Renal pelvis (tissue), 12 donors: Measurements from ENCODE around the gene NPIPA1. TPM values are rescaled to one million over a fixed set of nuclear protein-coding genes. Genes with fewer than 3 reads are reported as not detected.
"Not testable (repeated sequence)": the region's sequence is repeated elsewhere in the genome, so short reads cannot be mapped to it uniquely, and the experiment has no call there.

Experiments used
- DNase-seq: peaks from one replicate; pipeline ENCODE4 v3.0.0-alpha.2; 2013
- long read RNA-seq, 16 experiments: transcript quantifications; one replicate each; lab custom pipeline, GENCODE V29; 2026
- polyA plus RNA-seq, 3 donors: library from polyadenylated mRNA; unstranded; fragments of 120-200 nt; gene quantifications; one replicate each; pipeline ENCODE4 v1.2.1, GENCODE V29; 2013; ENCODE audit not compliant: insufficient read length in 3 of 3

NPIPA1 gene
- 100 to 1,000 TPM; 121 to 163 (median 156) TPM for polyA plus RNA-seq
- long read RNA-seq, donor 1, result 0 reads
- long read RNA-seq, donor 2, result 0 reads
- long read RNA-seq, donor 3, result 0 reads
- long read RNA-seq, donor 4, result 0 reads
- long read RNA-seq, donor 5, result 0 reads
- long read RNA-seq, donor 6, result 0 reads
- long read RNA-seq, donor 7, result 0 reads
- long read RNA-seq, donor 8, result 0 reads
- long read RNA-seq, donor 9, partial matches to known transcripts, result 5 of 5 reads
- long read RNA-seq, donor 9, other reads (novel, unspliced or antisense), result 0 of 5 reads
- long read RNA-seq, donor 10, partial matches to known transcripts, result 6 of 6 reads
- long read RNA-seq, donor 10, other reads (novel, unspliced or antisense), result 0 of 6 reads
- long read RNA-seq, donor 11, result 0 reads
- long read RNA-seq, donor 12, partial matches to known transcripts, result 0 of 1 reads
- long read RNA-seq, donor 12, other reads (novel, unspliced or antisense), result 0 of 1 reads
- long read RNA-seq, donor 13, partial matches to known transcripts, result 11 of 11 reads
- long read RNA-seq, donor 13, other reads (novel, unspliced or antisense), result 0 of 11 reads
- long read RNA-seq, donor 14, result 0 reads
- long read RNA-seq, donor 15, result 0 reads
- long read RNA-seq, donor 16, result 0 reads

GRCh38 chr16:14937143-14937542, at the start of gene NPIPA1:
Gene NPIPA1 (plus strand): TSS chr16:14937443. CDS start chr16:14937443, 0 bp downstream.
- DNase-seq, result not testable (repeated sequence)

GRCh38 chr16:14892111-14892510, 45.1 kb upstream of the NPIPA1 start:
- not testable (repeated sequence) for DNase-seq

GRCh38 chr16:14895382-14895781, 41.9 kb upstream of the NPIPA1 start:
- DNase-seq, result not testable (repeated sequence)

DNA sequence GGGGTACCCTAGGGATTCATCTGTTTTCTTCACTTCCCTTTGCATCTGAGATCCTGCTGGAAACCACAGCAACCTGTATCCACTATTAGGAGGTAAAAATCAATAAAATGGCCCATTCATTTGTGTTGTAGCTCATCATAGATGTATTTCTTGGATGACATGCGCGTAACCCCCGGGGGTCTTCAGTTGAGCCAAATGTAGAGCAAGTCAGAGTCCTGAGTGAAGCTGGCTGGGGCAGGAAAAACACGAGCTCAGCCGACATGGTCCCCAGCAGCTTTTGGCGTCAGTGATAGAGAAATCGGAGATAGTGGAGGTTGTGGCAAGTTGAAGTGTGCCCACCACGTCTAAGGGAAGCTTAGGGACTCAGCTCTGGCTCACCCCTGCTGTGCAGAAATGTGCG, 41.2 kb upstream of the NPIPA1 start:
- not testable (repeated sequence) for DNase-seq

DNA sequence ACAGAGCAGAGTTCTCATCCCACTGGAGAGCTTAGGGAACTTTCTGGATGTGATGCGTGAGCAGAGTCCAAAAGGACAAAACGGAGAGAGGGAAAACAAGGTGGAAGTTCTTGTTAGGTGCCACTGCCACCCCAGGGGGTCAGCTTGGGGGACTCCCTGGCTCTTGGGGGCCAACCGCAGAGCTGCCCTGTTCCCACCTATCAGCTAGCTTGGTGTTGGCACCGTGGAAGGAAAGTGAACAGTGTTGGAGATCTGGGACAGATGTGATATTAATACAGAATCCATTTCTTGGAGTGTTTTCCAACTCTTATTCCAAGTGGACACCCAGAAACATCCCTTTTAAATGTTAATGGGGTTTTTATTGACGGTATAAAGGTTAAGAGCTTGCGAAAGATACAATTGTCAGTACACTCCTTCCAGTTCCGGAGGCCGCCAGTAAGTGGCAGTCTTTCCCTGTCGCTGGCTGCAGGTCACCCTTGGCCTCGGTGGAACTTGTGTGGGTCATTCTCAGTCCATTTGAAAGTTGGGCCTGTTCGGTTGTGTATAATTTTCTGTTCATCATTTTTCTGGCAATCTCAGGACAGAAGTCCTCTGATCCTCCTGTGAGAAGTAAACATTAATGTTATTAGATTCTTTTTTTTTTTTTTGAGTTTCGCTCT, 40.1 kb upstream of the NPIPA1 start:
- not testable (repeated sequence) for DNase-seq

- DNase-seq, result not testable (repeated sequence)
Measured at GRCh38 chr16:14898162-14898561, 39.1 kb upstream of the NPIPA1 start.

GRCh38 chr16:14903191-14903957, 33.9 kb upstream of the NPIPA1 start:
- DNase-seq, result not testable (repeated sequence)

- DNase-seq, result not testable (repeated sequence)
Measured at GRCh38 chr16:14909744-14910143, 27.5 kb upstream of the NPIPA1 start.

DNA sequence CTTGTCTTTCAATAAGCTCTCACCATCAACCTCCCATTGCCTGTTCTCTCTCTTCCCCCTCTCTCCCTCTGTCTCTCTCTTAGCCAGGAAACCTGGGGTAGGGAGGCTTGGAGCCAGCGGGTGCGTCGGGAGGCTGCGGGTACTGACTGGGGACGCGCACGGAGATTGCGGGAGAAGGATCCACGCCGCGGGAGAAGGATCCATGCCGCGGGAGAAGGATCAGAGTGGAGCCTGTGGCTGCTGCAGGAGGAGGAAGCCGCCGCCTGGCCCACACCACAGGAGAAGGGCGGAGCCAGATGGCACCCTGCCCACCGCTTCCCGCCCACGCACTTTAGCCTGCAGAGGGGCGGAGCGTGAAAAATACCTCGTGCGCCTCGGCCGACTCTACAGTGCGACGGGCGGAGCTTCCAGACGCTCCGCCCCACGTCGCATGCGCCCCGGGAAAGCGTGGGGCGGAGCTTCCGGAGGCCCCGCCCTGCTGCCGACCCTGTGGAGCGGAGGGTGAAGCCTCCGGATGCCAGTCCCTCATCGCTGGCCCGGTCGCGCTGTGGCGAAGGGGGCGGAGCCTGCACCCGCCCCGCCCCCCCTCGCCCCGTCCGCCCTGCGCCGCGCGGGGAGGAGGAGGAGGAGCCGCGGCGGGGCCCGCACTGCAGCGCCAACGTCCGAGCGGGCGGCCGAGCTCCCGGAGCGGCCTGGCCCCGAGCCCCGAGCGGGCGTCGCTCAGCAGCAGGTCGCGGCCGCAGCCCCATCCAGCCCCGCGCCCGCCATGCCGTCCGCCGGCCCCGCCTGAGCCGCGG, 26.2 kb upstream of the NPIPA1 start:
- DNase-seq, result not testable (repeated sequence)

- not testable (repeated sequence) for DNase-seq
Measured at GRCh38 chr16:14911954-14912353, 25.3 kb upstream of the NPIPA1 start.

GRCh38 chr16:14912588-14912987, 24.7 kb upstream of the NPIPA1 start:
- DNase-seq, result not testable (repeated sequence)

DNA sequence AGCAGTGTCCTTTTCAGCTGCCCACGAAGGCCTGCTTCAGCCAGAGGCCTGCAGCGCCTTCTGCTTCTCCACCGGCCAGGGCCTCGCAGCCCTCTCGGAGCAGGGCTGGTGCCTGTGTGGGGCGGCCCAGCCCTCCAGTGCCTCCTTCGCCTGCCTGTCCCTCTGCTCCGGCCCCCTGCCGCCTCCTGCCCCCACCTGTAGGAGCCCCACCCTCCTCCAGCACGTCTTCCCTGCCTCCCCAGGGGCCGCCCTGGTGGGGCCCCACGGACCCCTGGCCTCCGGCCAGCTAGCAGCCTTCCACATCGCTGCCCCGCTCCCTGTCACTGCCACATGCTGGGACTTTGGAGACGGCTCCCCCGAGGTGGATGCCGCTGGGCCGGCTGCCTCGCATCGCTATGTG, 18.7 kb upstream of the NPIPA1 start:
- DNase-seq, result not testable (repeated sequence)

GRCh38 chr16:14919837-14920600, 17.2 kb upstream of the NPIPA1 start:
- not testable (repeated sequence) for DNase-seq

DNA sequence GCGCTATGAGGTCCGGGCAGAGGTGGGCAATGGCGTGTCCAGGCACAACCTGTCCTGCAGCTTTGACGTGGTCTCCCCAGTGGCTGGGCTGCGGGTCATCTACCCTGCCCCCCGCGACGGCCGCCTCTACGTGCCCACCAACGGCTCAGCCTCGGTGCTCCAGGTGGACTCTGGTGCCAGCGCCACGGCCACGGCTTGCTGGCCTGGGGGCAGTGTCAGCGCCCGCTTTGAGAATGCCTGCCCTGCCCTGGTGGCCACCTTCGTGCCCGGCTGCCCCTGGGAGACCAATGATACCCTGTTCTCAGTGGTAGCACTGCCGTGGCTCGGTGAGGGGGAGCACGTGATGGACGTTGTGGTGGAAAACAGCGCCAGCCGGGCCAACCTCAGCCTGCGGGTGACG, 15.0 kb upstream of the NPIPA1 start:
- DNase-seq, result not testable (repeated sequence)

- DNase-seq, result not testable (repeated sequence)
Measured at GRCh38 chr16:14922968-14923367, 14.3 kb upstream of the NPIPA1 start.

DNA sequence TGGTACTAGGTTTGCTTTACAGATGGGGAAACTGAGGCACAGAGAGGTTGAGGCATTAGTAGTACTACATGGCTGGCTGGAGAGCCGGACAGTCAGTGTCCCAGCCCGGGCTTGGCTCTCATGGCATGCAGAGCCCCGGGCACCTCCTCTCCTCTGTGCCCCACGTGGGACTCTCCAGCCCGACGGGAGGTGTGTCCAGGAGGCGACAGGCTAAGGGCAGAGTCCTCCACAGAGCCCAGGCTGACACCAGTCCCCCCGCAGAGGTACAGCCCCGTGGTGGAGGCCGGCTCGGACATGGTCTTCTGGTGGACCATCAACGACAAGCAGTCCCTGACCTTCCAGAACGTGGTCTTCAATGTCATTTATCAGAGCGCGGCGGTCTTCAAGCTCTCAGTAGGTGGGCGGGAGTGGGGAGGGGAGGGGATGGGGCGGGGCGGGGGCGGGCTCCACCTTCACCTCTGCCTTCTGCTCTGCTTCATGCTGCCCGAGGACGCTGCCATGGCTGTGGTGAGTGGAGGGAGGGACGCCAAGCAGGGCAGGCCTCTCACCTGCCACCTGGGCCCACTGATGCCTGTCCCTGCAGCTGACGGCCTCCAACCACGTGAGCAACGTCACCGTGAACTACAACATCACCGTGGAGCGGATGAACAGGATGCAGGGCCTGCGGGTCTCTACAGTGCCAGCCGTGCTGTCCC, 13.7 kb upstream of the NPIPA1 start:
- DNase-seq, result not testable (repeated sequence)

- not testable (repeated sequence) for DNase-seq
Measured at GRCh38 chr16:14924359-14924758, 12.9 kb upstream of the NPIPA1 start.

GRCh38 chr16:14924982-14925381, 12.3 kb upstream of the NPIPA1 start:
- DNase-seq, result not testable (repeated sequence)

- not testable (repeated sequence) for DNase-seq
Measured at GRCh38 chr16:14928064-14928714, 9.1 kb upstream of the NPIPA1 start.
